ENCODE measurements around the gene ACYP1.

ACYP1 gene

GRCh38 chr14:75060420-75060819, 3.4 kb downstream of the ACYP1 start:
- Mint-ChIP-seq H3K27me3 (no peaks in the 10 kb centered on the region), H3K36me3 (peaks cover 44% of the 10 kb centered on the region), H3K4me1 (peaks cover 60% of the 10 kb centered on the region), H3K27ac (no peak overlapping the region), H3K4me3 (no peak overlapping the region), H3K9me3 (peaks cover 3% of the 10 kb centered on the region)
- CTCF ChIA-PET = no interaction called here
- DNase-seq = no peak

DNA sequence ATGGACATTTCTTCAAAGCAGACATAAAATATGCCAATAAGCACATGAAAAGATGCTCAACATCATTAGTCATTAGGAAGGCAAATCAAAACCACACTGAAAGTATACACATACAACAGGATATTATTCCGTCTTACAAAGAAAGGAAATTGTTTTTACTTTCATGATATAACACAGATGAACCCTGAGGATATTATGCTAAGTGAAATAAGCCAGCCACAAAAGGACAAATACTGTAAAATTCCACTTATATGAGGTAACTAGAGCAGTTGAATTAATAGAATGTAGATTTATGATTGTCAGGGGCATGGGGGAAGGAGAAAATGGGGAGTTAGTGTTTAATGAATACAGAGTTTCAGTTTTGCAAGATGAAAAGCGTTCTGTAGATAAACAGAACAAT, 4.2 kb downstream of the ACYP1 start:
- Mint-ChIP-seq H3K9me3 (peaks cover 3% of the 10 kb centered on the region), H3K36me3 (peaks cover 49% of the 10 kb centered on the region), H3K4me1 (peaks cover 59% of the 10 kb centered on the region), H3K27ac (no peak overlapping the region), H3K4me3 (no peak overlapping the region), H3K27me3 (no peaks in the 10 kb centered on the region)
- no peak for DNase-seq
- CTCF ChIA-PET = no interaction called here

GRCh38 chr14:75054421-75054820, 9.4 kb downstream of the ACYP1 start:
- peaks cover 46% of the 10 kb centered on the region for H3K36me3 Mint-ChIP-seq
- no peak overlapping the region for H3K4me3 Mint-ChIP-seq
- peaks cover 60% of the 10 kb centered on the region for H3K4me1 Mint-ChIP-seq
- H3K27me3 Mint-ChIP-seq = peaks cover 4% of the 10 kb centered on the region
- no peak overlapping the region for H3K27ac Mint-ChIP-seq
- CTCF ChIA-PET = no interaction called here
- DNase-seq = no peak
- no peaks in the 10 kb centered on the region for H3K9me3 Mint-ChIP-seq

GRCh38 chr14:75053396-75054291, 10.2 kb downstream of the ACYP1 start:
- Mint-ChIP-seq H3K4me3 (no peak overlapping the region), H3K4me1 (peaks cover 57% of the 10 kb centered on the region), H3K27me3 (peaks cover 4% of the 10 kb centered on the region), H3K36me3 (peaks cover 42% of the 10 kb centered on the region), H3K9me3 (no peaks in the 10 kb centered on the region), H3K27ac (no peak overlapping the region)
- CTCF ChIA-PET = no interaction called here
- no peak for DNase-seq

GRCh38 chr14:75051556-75051899, 12.3 kb downstream of the ACYP1 start:
- H3K27me3 Mint-ChIP-seq = peaks cover 4% of the 10 kb centered on the region
- CTCF ChIA-PET = no interaction called here
- no peak for DNase-seq
- no peaks in the 10 kb centered on the region for H3K9me3 Mint-ChIP-seq
- H3K4me3 Mint-ChIP-seq = peak overlapping the region; percentile 86
- peak overlapping the region; percentile 88 for H3K27ac Mint-ChIP-seq
- peaks cover 54% of the 10 kb centered on the region for H3K4me1 Mint-ChIP-seq
- peaks cover 41% of the 10 kb centered on the region for H3K36me3 Mint-ChIP-seq

- peaks cover 4% of the 10 kb centered on the region for H3K27me3 Mint-ChIP-seq
- CTCF ChIA-PET = interaction anchor here (1.0 kb wide), 1 partner anchor 107 kb away, joined by 4 read pairs; no protein-coding TSS in a partner anchor
- H3K9me3 Mint-ChIP-seq = no peaks in the 10 kb centered on the region
- H3K4me3 Mint-ChIP-seq = peak within 1 kb of the TSS; percentile 86
- peak; percentile 81 for DNase-seq
- H3K36me3 Mint-ChIP-seq = peaks cover 41% of the 10 kb centered on the region
- H3K4me1 Mint-ChIP-seq = peaks cover 51% of the 10 kb centered on the region
- H3K27ac Mint-ChIP-seq = peak within 1 kb of the TSS; percentile 88
Measured at GRCh38 chr14:75050852-75051555, 12.8 kb downstream of the ACYP1 start, which contains the start of gene MLH3. Gene MLH3 (minus strand): TSS chr14:75051467. CDS start chr14:75049655, 1,812 bp downstream.

GRCh38 chr14:75049731-75050201, 14.1 kb downstream of the ACYP1 start:
- CTCF ChIA-PET = interaction anchor here (1.3 to 2.2 kb wide), 3 partner anchors 102 to 191 kb away, joined by 3 to 6 read pairs (median 4); no protein-coding TSS in a partner anchor
- Mint-ChIP-seq H3K9me3 (no peaks in the 10 kb centered on the region), H3K36me3 (peaks cover 32% of the 10 kb centered on the region), H3K4me3 (peak overlapping the region; percentile 86), H3K27ac (no peak overlapping the region), H3K27me3 (peaks cover 4% of the 10 kb centered on the region), H3K4me1 (peaks cover 48% of the 10 kb centered on the region)
- no peak for DNase-seq

DNA sequence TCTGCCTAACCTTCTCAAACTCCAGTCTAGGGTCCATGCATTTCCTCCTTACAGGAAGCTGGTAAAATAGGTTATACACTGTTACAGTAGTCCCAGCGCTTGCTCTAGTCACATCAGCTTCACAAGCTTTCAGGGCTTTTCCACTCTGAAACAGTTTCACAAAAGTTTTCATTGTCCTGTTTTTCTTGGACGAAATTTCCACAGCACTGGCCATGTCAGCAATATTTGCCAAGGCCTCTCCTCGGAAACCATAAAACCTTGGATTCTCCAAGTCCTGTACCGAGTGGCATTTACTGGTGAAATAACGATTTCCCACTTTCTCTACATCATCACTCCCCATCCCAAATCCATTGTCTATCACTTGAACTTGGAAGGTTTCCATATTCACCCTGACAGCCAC, 14.7 kb downstream of the ACYP1 start:
- Mint-ChIP-seq H3K36me3 (peaks cover 27% of the 10 kb centered on the region), H3K27me3 (peaks cover 4% of the 10 kb centered on the region), H3K27ac (no peak overlapping the region), H3K4me3 (no peak overlapping the region), H3K9me3 (no peaks in the 10 kb centered on the region), H3K4me1 (peaks cover 47% of the 10 kb centered on the region)
- no peak for DNase-seq
- CTCF ChIA-PET = interaction anchor here (0.9 to 2.2 kb wide), 6 partner anchors 39 to 190 kb away, joined by 3 to 6 read pairs (median 4); no protein-coding TSS in a partner anchor

- H3K27ac Mint-ChIP-seq = no peak overlapping the region
- H3K4me1 Mint-ChIP-seq = peaks cover 38% of the 10 kb centered on the region
- no peak overlapping the region for H3K4me3 Mint-ChIP-seq
- peaks cover 21% of the 10 kb centered on the region for H3K36me3 Mint-ChIP-seq
- H3K27me3 Mint-ChIP-seq = peaks cover 4% of the 10 kb centered on the region
- CTCF ChIA-PET = interaction anchor here (1.3 to 2.2 kb wide), 3 partner anchors 40 to 142 kb away, joined by 3 to 6 read pairs (median 4); no protein-coding TSS in a partner anchor
- no peaks in the 10 kb centered on the region for H3K9me3 Mint-ChIP-seq
- DNase-seq = no peak
Measured at GRCh38 chr14:75048101-75048500, 15.7 kb downstream of the ACYP1 start.

DNA sequence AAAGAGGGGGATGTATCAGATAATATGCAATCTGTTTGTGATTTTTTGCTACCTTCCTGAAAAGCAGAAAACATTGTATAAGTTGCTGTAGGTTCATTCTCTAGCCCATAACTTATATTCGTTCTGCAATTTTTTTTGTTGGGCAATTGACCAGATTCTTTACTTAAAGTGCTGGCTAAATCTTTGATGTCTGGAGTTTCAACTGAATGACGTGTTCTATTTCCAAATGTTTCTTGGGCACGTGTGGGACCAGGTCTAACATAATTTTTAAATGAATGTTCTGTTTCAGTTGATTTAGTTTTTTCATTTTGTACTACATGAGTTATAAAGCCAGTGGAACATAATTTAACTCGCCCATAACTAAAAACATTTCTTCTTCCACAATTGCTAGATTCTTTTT, 16.3 kb downstream of the ACYP1 start:
- no peak overlapping the region for H3K27ac Mint-ChIP-seq
- H3K9me3 Mint-ChIP-seq = no peaks in the 10 kb centered on the region
- H3K27me3 Mint-ChIP-seq = peaks cover 4% of the 10 kb centered on the region
- CTCF ChIA-PET = interaction anchor here (1.9 kb wide), 1 partner anchor 142 kb away, joined by 4 read pairs; no protein-coding TSS in a partner anchor
- DNase-seq = no peak
- no peak overlapping the region for H3K4me3 Mint-ChIP-seq
- peaks cover 32% of the 10 kb centered on the region for H3K4me1 Mint-ChIP-seq
- H3K36me3 Mint-ChIP-seq = peaks cover 15% of the 10 kb centered on the region

- Mint-ChIP-seq H3K4me1 (peaks cover 27% of the 10 kb centered on the region), H3K27me3 (peaks cover 4% of the 10 kb centered on the region), H3K27ac (no peak overlapping the region), H3K36me3 (peaks cover 15% of the 10 kb centered on the region), H3K9me3 (no peaks in the 10 kb centered on the region), H3K4me3 (no peak overlapping the region)
- DNase-seq = no peak
- CTCF ChIA-PET = no interaction called here
Measured at GRCh38 chr14:75046899-75047298, 16.9 kb downstream of the ACYP1 start.

- CTCF ChIA-PET = interaction anchor here (1.7 kb wide), 1 partner anchor 186 kb away, joined by 3 read pairs; no protein-coding TSS in a partner anchor
- no peak overlapping the region for H3K27ac Mint-ChIP-seq
- H3K9me3 Mint-ChIP-seq = no peaks in the 10 kb centered on the region
- peaks cover 15% of the 10 kb centered on the region for H3K36me3 Mint-ChIP-seq
- DNase-seq = no peak
- H3K27me3 Mint-ChIP-seq = peaks cover 2% of the 10 kb centered on the region
- peaks cover 23% of the 10 kb centered on the region for H3K4me1 Mint-ChIP-seq
- H3K4me3 Mint-ChIP-seq = no peak overlapping the region
Measured at GRCh38 chr14:75046275-75046674, 17.5 kb downstream of the ACYP1 start.

GRCh38 chr14:75044752-75045151, 19.1 kb downstream of the ACYP1 start:
- CTCF ChIA-PET = interaction anchor here (0.9 to 1.7 kb wide), 2 partner anchors 43 to 184 kb away, joined by 3 to 4 read pairs; no protein-coding TSS in a partner anchor
- Mint-ChIP-seq H3K36me3 (peaks cover 15% of the 10 kb centered on the region), H3K4me1 (peaks cover 10% of the 10 kb centered on the region), H3K27ac (no peak overlapping the region), H3K27me3 (no peaks in the 10 kb centered on the region), H3K9me3 (no peaks in the 10 kb centered on the region), H3K4me3 (no peak overlapping the region)
- DNase-seq = no peak

- no peak for DNase-seq
- no peak overlapping the region for H3K27ac Mint-ChIP-seq
- H3K4me1 Mint-ChIP-seq = peaks cover 9% of the 10 kb centered on the region
- CTCF ChIA-PET = no interaction called here
- H3K9me3 Mint-ChIP-seq = no peaks in the 10 kb centered on the region
- H3K27me3 Mint-ChIP-seq = no peaks in the 10 kb centered on the region
- peaks cover 13% of the 10 kb centered on the region for H3K36me3 Mint-ChIP-seq
- no peak overlapping the region for H3K4me3 Mint-ChIP-seq
Measured at GRCh38 chr14:75044322-75044721, 19.5 kb downstream of the ACYP1 start.
